KOPT-K1 (cell line): ENCODE measurements around the gene TSC1.

ENCODE experiments used
- H3K27ac ChIP-seq: fragments of 200-600 bp; sonication (generic); 2 replicates; pipeline ENCODE4 v1.5.1; 2016; ENCODE audit warnings: antibody characterized with exemption, mild to moderate bottlenecking, low read depth, low read length; ENCODE audit not compliant: poor library complexity, severe bottlenecking
- H3K36me3 ChIP-seq: fragments of 200-600 bp; sonication (generic); 2 replicates; pipeline ENCODE4 v1.5.1; 2017; ENCODE audit warnings: antibody characterized with exemption, mild to moderate bottlenecking, low read length, moderate library complexity; ENCODE audit not compliant: insufficient read depth
- H3K9me3 ChIP-seq: fragments of 200-600 bp; sonication (generic); 2 replicates; pipeline ENCODE4 v1.5.1; 2017; ENCODE audit warnings: antibody characterized with exemption, low read length, mild to moderate bottlenecking; ENCODE audit not compliant: insufficient read depth, poor library complexity, severe bottlenecking

TSC1 gene

GRCh38 chr9:132857616-132858342 is 86.6 kb downstream of the TSC1 start:
- no peaks in the 10 kb centered on the region for H3K9me3 ChIP-seq
- H3K36me3 ChIP-seq, result no peaks in the 10 kb centered on the region
- peak overlapping the region; percentile 85 for H3K27ac ChIP-seq

DNA sequence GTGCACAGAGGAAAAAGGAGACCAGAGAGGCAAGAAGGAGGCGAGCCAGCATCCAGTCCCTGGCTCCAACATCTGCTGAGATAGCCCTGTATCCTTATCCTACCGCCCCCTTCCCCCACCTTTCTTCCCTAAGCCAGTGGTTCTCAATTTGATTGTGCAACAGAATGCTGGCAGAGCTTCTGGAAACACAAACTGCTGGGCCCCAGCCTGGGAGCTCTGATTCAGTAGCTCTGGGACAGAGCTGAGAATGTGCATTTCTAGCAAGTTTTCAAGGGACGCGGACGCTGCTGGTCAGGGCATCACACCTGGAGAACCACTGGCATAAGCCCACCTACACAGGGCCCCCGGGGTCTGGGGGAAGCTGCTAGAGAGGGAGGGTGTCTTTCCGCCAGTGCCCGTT is 87.4 kb downstream of the TSC1 start:
- Histone ChIP-seq H3K9me3 (no peaks in the 10 kb centered on the region), H3K27ac (peak overlapping the region; percentile 85), H3K36me3 (no peaks in the 10 kb centered on the region)

DNA sequence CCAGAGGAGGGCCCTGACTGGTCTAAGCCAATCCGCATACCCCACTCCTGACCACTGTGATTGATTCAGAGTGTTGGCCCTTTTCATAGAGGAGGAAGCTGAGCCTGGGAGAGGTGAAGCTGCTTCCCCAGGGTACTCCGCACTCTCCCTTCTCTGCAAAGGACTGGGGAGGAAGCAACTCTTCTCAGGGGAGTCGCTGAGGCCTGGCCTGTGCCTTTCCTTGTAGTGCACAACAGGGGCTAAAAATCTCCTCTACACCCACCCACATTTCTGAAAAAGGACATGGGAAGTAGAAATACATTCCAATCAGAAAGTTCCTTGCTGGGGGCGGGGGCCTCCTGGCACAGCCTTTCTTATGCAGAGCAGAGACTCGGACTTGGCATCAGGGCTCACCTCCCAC is 88.5 kb downstream of the TSC1 start:
- Histone ChIP-seq H3K36me3 (no peaks in the 10 kb centered on the region), H3K27ac (peak overlapping the region; percentile 85), H3K9me3 (no peaks in the 10 kb centered on the region)

- H3K36me3 ChIP-seq, result no peaks in the 10 kb centered on the region
- no peaks in the 10 kb centered on the region for H3K9me3 ChIP-seq
- peak overlapping the region; percentile 85 for H3K27ac ChIP-seq
Measured at GRCh38 chr9:132854832-132855231, 89.6 kb downstream of the TSC1 start.

DNA sequence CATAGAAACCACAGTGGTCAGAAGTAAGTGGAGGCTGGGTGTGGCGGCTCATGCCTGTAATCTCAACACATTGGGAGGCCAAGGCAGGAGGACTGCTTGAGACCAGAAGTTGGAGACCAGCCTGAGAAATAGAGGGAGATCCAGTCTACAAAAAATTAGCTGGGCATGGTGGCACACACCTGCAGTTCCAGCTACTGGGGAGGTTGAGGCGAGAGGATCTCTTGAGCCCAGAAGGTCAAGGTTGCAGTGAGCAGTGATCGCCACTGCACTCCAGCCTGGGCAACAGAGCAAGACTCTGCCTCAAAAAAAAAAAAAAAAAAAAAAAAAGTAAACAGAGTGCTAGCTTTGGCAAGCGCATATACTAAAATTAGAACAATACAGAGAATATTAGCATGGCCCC is 90.9 kb downstream of the TSC1 start:
- H3K36me3 ChIP-seq, result no peaks in the 10 kb centered on the region
- peak overlapping the region; percentile 93 for H3K27ac ChIP-seq
- H3K9me3 ChIP-seq, result no peaks in the 10 kb centered on the region

DNA sequence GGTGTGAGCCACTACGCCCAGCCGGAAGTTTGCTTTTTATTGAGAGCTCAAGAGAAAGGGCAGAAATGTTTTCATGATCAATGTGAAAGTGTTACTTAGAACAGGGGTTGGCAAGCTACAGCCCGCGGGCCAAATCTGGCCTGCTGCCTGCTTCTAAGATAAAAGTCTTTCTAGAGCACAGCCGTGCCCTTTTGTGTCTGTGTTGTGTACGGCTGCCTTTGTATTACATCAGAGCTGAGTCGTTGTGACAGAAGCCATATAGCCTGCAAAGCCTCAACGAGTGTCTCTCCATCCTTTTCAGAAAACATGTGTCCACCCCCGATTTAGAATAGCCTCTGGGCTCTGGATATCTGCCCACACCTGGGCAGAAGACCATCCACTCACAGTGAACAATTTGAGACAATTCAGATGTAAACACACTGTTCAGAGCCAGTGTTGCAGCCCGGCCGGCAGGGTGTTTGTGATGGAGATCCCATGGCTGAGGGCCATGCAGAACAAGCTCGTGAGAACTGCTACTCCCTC is 95.2 kb downstream of the TSC1 start:
- Histone ChIP-seq H3K36me3 (no peaks in the 10 kb centered on the region), H3K27ac (peak overlapping the region; percentile 93), H3K9me3 (no peaks in the 10 kb centered on the region)

GRCh38 chr9:132846918-132847515 is 97.4 kb downstream of the TSC1 start:
- Histone ChIP-seq H3K9me3 (no peaks in the 10 kb centered on the region), H3K27ac (peak overlapping the region; percentile 93), H3K36me3 (no peaks in the 10 kb centered on the region)

DNA sequence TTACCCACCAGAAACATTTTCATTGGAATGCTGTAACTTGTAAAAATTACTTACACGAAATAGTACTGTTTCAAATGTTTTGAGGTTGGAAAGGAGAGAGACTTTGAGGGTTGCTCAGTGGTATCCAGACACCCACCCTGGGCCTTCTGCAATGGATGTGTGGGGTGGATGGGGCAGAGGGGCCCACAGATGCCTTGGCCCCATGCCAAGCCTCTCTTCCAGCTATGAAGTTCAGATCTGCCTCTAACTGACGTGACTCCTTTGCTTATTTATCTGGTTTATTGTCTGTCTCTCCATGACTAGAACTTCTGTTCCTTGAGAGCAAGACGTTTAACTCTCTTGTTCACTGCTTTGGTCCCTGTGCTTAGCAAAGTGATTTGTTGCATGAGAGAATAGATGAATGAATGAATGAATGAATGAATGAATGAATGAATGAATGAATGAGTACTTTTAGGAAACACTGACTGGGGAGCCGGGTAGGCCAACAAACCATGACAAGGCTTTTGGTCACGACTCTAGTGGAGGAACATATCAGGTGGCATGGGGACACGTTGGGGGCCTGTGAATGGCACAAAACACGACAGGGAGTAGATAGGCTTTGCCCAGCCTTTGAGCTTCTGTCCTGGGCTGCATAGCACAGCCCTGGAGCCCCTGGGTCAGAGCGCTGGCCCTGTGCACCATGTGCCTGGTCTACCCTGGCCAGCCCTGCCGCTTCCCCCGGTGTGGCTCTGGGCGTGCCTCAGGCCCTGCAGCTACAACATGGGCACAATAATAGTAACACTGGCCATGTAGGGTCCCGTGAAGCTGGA is 98.1 kb downstream of the TSC1 start:
- peak overlapping the region; percentile 93 for H3K27ac ChIP-seq
- H3K36me3 ChIP-seq, result no peaks in the 10 kb centered on the region
- no peaks in the 10 kb centered on the region for H3K9me3 ChIP-seq

GRCh38 chr9:132842124-132843044 is 102.0 kb downstream of the TSC1 start:
- Histone ChIP-seq H3K27ac (no peak overlapping the region), H3K9me3 (no peaks in the 10 kb centered on the region), H3K36me3 (no peaks in the 10 kb centered on the region)
